Astrocyte of the spinal cord (primary cell): ENCODE measurements around the gene CCDC50.

Source experiments
- DNase-seq: peaks from one replicate; pipeline ENCODE4 v3.0.0; 2011; ENCODE audit warnings: low read depth, low spot score
- H3K4me3 ChIP-seq: 2 replicates; pipeline ENCODE4 v1.5.1; 2011; ENCODE audit warnings: low read depth, mild to moderate bottlenecking, low read length, moderate library complexity
- CTCF ChIP-seq: IDR thresholded peaks from 2 replicates; pipeline ENCODE4 v1.5.1; 2012; ENCODE audit warnings: low read depth, mild to moderate bottlenecking, low read length, inconsistent platforms
- in situ Hi-C: cut with HindIII; loops from 2 replicates; pipeline ENCODE4 v1.10.0; 2017; ENCODE audit warnings: low sequenced_read_pairs

The CCDC50 gene

GRCh38 chr3:191388823-191389222, 59.6 kb downstream of the CCDC50 start:
- in situ Hi-C loops = no loop called here
- H3K4me3 ChIP-seq = no peak overlapping the region
- TF ChIP-seq CTCF = peak; percentile 14
- DNase-seq = no peak

- no peak overlapping the region for H3K4me3 ChIP-seq
- in situ Hi-C loops = no loop called here
- no peak for DNase-seq
- no peak for TF ChIP-seq CTCF
Observed at GRCh38 chr3:191390580-191390979, 61.4 kb downstream of the CCDC50 start.

GRCh38 chr3:191391861-191392808, 62.9 kb downstream of the CCDC50 start:
- in situ Hi-C loops = no loop called here
- DNase-seq = peak; percentile 45

GRCh38 chr3:191393146-191393545, 64.0 kb downstream of the CCDC50 start:
- no peak for TF ChIP-seq CTCF
- in situ Hi-C loops = no loop called here
- H3K4me3 ChIP-seq = no peak overlapping the region
- DNase-seq = no peak

More at GRCh38 chr3:191391861-191392808, 62.9 kb downstream of the CCDC50 start:
- no peak overlapping the region for H3K4me3 ChIP-seq
- TF ChIP-seq CTCF = no peak

GRCh38 chr3:191397771-191398170, 68.6 kb downstream of the CCDC50 start:
- H3K4me3 ChIP-seq = no peak overlapping the region
- no peak for TF ChIP-seq CTCF
- peak; percentile 43 for DNase-seq
- in situ Hi-C loops = no loop called here

GRCh38 chr3:191398607-191399006, 69.4 kb downstream of the CCDC50 start:
- no peak for DNase-seq
- H3K4me3 ChIP-seq = no peak overlapping the region
- in situ Hi-C loops = no loop called here
- no peak for TF ChIP-seq CTCF
